ENCODE results near the gene ANKS6. TPM values are rescaled to one million over a fixed set of nuclear protein-coding genes. Genes with fewer than 3 reads are reported as not detected.

Gene ANKS6
- total and polyA plus RNA-seq, 2 experiments from 2014 or later, result 36.9 to 59.0 TPM

GRCh38 chr9:98777618-98778017 is 18.7 kb downstream of the ANKS6 start:
- Mint-ChIP-seq H3K4me3 (no peak overlapping the region), H3K4me1 (no peaks in the 10 kb centered on the region; the same call in 2 of the 3 replicates), H3K36me3 (ENCODE audit: low read depth) (peaks cover 51% of the 10 kb centered on the region), H3K9me3 (no peaks in the 10 kb centered on the region), H3K27me3 (ENCODE audit: insufficient read depth, low read depth, poor library complexity) (peaks cover 11% of the 10 kb centered on the region), H3K27ac (no peak overlapping the region)
- Histone ChIP-seq H3K4me1 (ENCODE audit: insufficient read depth) (no peaks in the 10 kb centered on the region), H3K36me3 (ENCODE audit: insufficient read depth) (no peaks in the 10 kb centered on the region; the same call in 1 of the 2 replicates), H3K9me2 (ENCODE audit: insufficient read depth) (no peaks in the 10 kb centered on the region), H3K27ac (ENCODE audit: low read depth) (no peak overlapping the region), H3K4me3 (no peak overlapping the region), H4K20me1 (replicated peaks; ENCODE audit: insufficient read depth) (no peaks in the 10 kb centered on the region; the same call in 1 of the 2 replicates), H2AFZ (no peak overlapping the region), H3K4me2 (no peak overlapping the region), H3K79me2 (replicated peaks; ENCODE audit: insufficient read depth) (0 out of 2 replicates have a peak, but pooled peaks cover 3% of the 10 kb centered on the region), H3F3A (replicated peaks; ENCODE audit: low read depth) (no peaks in the 10 kb centered on the region), H3K27me3 (ENCODE audit: insufficient read depth) (no peaks in the 10 kb centered on the region)
- no peak for TF ChIP-seq EZH2phosphoT487 (IDR thresholded peaks at IDR 0.05; ENCODE audit: unreplicated experiment)
- no peak for TF ChIP-seq EZH2 (IDR thresholded peaks at IDR 0.05; ENCODE audit: low read depth, unreplicated experiment)
- TF ChIP-seq ZNF331 (CRISPR knock-in tag; IDR thresholded peaks at IDR 0.05; ENCODE audit: low read depth), result no peak
- TF ChIP-seq STAT1 (IDR thresholded peaks at IDR 0.05; ENCODE audit: unreplicated experiment), result no peak
- TF ChIP-seq CTCF (conservative IDR thresholded peaks at IDR 0.05; ENCODE audit: low read depth in 2 of 2), result no peak
- TF ChIP-seq ZNF462 (CRISPR knock-in tag; IDR thresholded peaks at IDR 0.05), result no peak
- no peak for TF ChIP-seq NANOG (IDR thresholded peaks at IDR 0.05; ENCODE audit: borderline replicate concordance)
- DNase-seq (ENCODE audit: low spot score) (no peak), ATAC-seq (no peak)
